GM12878 (cell line): ENCODE results near the gene MARS1. TPM values are rescaled to one million over a fixed set of nuclear protein-coding genes. Genes with fewer than 3 reads are reported as not detected.

ENCODE experiments used
- ATAC-seq: fragments of 200-7000 bp; cut with Tn5 transposase; 3 replicates; pipeline ENCODE4 v1.9.1; 2020; ENCODE audit warnings: mild to moderate bottlenecking, moderate library complexity
- BruUV-seq: library from RNA; stranded (reverse); fragments of 400-500 nt; replicated peaks from 2 replicates; lab custom pipeline; 2021; lab: Mats Ljungman, UMichigan
- CTCF ChIA-PET: fragments of 300-600 bp; sonication (Branson Sonifier 250); formaldehyde crosslinking; extraction: SDS; loops from one replicate; lab custom pipeline; 2021; ENCODE audit warnings: inconsistent platforms; lab: Yijun Ruan, JAX
- POLR2A ChIA-PET: fragments of 350-600 bp; formaldehyde crosslinking; extraction: SDS; loops from one replicate; lab custom pipeline; 2021; ENCODE audit warnings: inconsistent platforms; lab: Charles Lee
- RAD21 ChIA-PET: fragments of 300-600 bp; sonication (Branson Sonifier 250); formaldehyde crosslinking; loops from one replicate; lab custom pipeline; 2023; ENCODE audit warnings: antibody characterized with exemption; ENCODE audit not compliant: unreplicated experiment; lab: Charles Lee
- SMC1A ChIA-PET: fragments of 300-600 bp; sonication (Branson Sonifier 250); formaldehyde crosslinking; loops from one replicate; lab custom pipeline; 2023; ENCODE audit not compliant: unreplicated experiment, uncharacterized antibody; lab: Charles Lee
- DNase-seq: peaks from one replicate; pipeline ENCODE4 v3.0.0-alpha.2; 2011; ENCODE audit warnings: low read depth, low spot score
- FAIRE-seq: peaks from 3 replicates; lab custom pipeline; 2011; peaks lifted over from hg19 to GRCh38; lab: Jason Lieb, UNC
- H2AFZ ChIP-seq: 2 replicates; pipeline ENCODE4 v1.6.0; 2011; ENCODE audit warnings: low read depth, low read length, control low read depth; ENCODE audit not compliant: control insufficient read depth
- H3K27ac ChIP-seq: 2 replicates; pipeline ENCODE4 v1.5.1; 2011; ENCODE audit warnings: control low read depth; ENCODE audit not compliant: control insufficient read depth, insufficient read depth
- H3K27me3 ChIP-seq, 2 experiments: replicated peaks in 1 of 2; 2 replicates each; pipeline versions ENCODE4 v1.6.0 to v1.6.1; 2011; ENCODE audit warnings: low read length in 1 of 2; ENCODE audit not compliant: control insufficient read depth in 2 of 2, insufficient read depth in 2 of 2
- H3K36me3 ChIP-seq, 2 experiments: 2 replicates each; pipeline ENCODE4 v1.5.1; 2011; ENCODE audit warnings: low read length in 1 of 2; ENCODE audit not compliant: control insufficient read depth in 2 of 2, insufficient read depth in 2 of 2
- H3K4me1 ChIP-seq: 2 replicates; pipeline ENCODE4 v1.6.1; 2011; ENCODE audit warnings: mild to moderate bottlenecking, low read length, moderate library complexity, mixed read lengths; ENCODE audit not compliant: control insufficient read depth, insufficient read depth
- H3K4me2 ChIP-seq: 2 replicates; pipeline ENCODE4 v1.6.0; 2011; ENCODE audit warnings: control low read depth; ENCODE audit not compliant: control insufficient read depth, insufficient read depth
- H3K4me3 ChIP-seq: fragments of 200-600 bp; sonication (generic); 2 replicates; pipeline ENCODE4 v1.5.1; 2016
- H3K79me2 ChIP-seq: 2 replicates; pipeline ENCODE4 v1.6.0; 2011; ENCODE audit warnings: low read length; ENCODE audit not compliant: control insufficient read depth, insufficient read depth
- H3K9ac ChIP-seq: 2 replicates; pipeline ENCODE4 v1.8.0; 2011; ENCODE audit warnings: low read length, control low read depth, mixed read lengths; ENCODE audit not compliant: control insufficient read depth, insufficient read depth
- H3K9me3 ChIP-seq: replicated peaks from 3 replicates; pipeline ENCODE4 v1.5.1; 2011; ENCODE audit warnings: mild to moderate bottlenecking, low read length; ENCODE audit not compliant: control insufficient read depth, insufficient read depth
- H4K20me1 ChIP-seq: 2 replicates; pipeline ENCODE4 v1.6.0; 2011; ENCODE audit not compliant: control insufficient read depth, insufficient read depth
- CBFB ChIP-seq: IDR thresholded peaks from 2 replicates; pipeline ENCODE4 v1.6.1; 2016; ENCODE audit warnings: antibody characterized with exemption, low read depth
- CHD2 ChIP-seq: IDR thresholded peaks from 2 replicates; pipeline ENCODE4 v1.6.1; 2011; ENCODE audit warnings: low read depth, low read length, improper control_type of control experiment, borderline replicate concordance
- EP300 ChIP-seq, 2 experiments: fragments of 150-350 bp in 1 of 2; IDR thresholded peaks; 2 replicates each; pipeline ENCODE4 v1.6.1; 2011 to 2012; ENCODE audit warnings: low read depth in 2 of 2, low read length in 2 of 2, borderline replicate concordance in 1 of 2, improper control_type of control experiment in 1 of 2, inconsistent platforms in 1 of 2; ENCODE audit not compliant: control insufficient read depth in 1 of 2
- GABPA ChIP-seq: IDR thresholded peaks from 2 replicates; pipeline ENCODE4 v1.6.1; 2014; ENCODE audit warnings: antibody characterized with exemption, low read depth, mild to moderate bottlenecking, inconsistent platforms
- HDGF ChIP-seq: fragments of 450-650 bp; IDR thresholded peaks from 2 replicates; pipeline ENCODE4 v1.6.1; 2016; ENCODE audit warnings: antibody characterized with exemption
- IKZF1 ChIP-seq: fragments of 450-650 bp; conservative IDR thresholded peaks from 2 replicates; pipeline ENCODE4 v1.6.1; 2017; ENCODE audit warnings: antibody characterized with exemption, mild to moderate bottlenecking
- IRF4 ChIP-seq: IDR thresholded peaks from 2 replicates; pipeline ENCODE4 v1.6.1; 2011; ENCODE audit warnings: low read depth, low read length
- JUNB ChIP-seq: IDR thresholded peaks from 2 replicates; pipeline ENCODE4 v1.6.1; 2016; ENCODE audit warnings: antibody characterized with exemption, mild to moderate bottlenecking
- LARP7 ChIP-seq: fragments of 450-650 bp; IDR thresholded peaks from 2 replicates; pipeline ENCODE4 v1.6.1; 2017; ENCODE audit warnings: mild to moderate bottlenecking
- NFYB ChIP-seq: IDR thresholded peaks from 2 replicates; pipeline ENCODE4 v1.6.1; 2011; ENCODE audit warnings: low read depth, mild to moderate bottlenecking, low read length, improper control_type of control experiment, moderate library complexity; ENCODE audit not compliant: insufficient read depth
- NR2F1 ChIP-seq: fragments of 450-650 bp; conservative IDR thresholded peaks from 2 replicates; pipeline ENCODE4 v1.6.1; 2017; ENCODE audit warnings: mild to moderate bottlenecking
- POLR2A ChIP-seq: IDR thresholded peaks from 2 replicates; pipeline ENCODE4 v1.6.1; 2011; ENCODE audit warnings: low read depth, mild to moderate bottlenecking, low read length
- POLR2AphosphoS5 ChIP-seq: IDR thresholded peaks from 2 replicates; pipeline ENCODE4 v1.6.1; 2011; ENCODE audit warnings: mild to moderate bottlenecking, low read length, inconsistent platforms
- POU2F2 ChIP-seq: IDR thresholded peaks from 3 replicates; pipeline ENCODE4 v1.6.1; 2011; ENCODE audit warnings: low read depth, mild to moderate bottlenecking, low read length, borderline replicate concordance
- RAD21 ChIP-seq: IDR thresholded peaks from 2 replicates; pipeline ENCODE4 v1.6.1; 2011; ENCODE audit warnings: mild to moderate bottlenecking, low read depth, low read length, moderate library complexity; ENCODE audit not compliant: insufficient read depth
- RELA ChIP-seq: fragments of 450-650 bp; IDR thresholded peaks from 2 replicates; pipeline ENCODE4 v1.8.0; 2014; ENCODE audit warnings: borderline replicate concordance; ENCODE audit not compliant: partially characterized antibody
- STAT1 ChIP-seq: fragments of 450-650 bp; conservative IDR thresholded peaks from 2 replicates; pipeline ENCODE4 v1.6.1; 2014; ENCODE audit warnings: antibody characterized with exemption, mild to moderate bottlenecking
- whole genome bisulfite sequencing: methylation state at CpG from one replicate; pipeline ENCODE4 v1.1.6; 2016; ENCODE audit warnings: low lambda C conversion rate; ENCODE audit not compliant: insufficient replicate concordance, insufficient coverage; ENCODE audit errors: missing lambda C conversion rate; 5-methylcytosine and 5-hydroxymethylcytosine counted together
- in situ Hi-C: fragments of 300-500 bp; cut with MboI; formaldehyde crosslinking; loops from 9 replicates; pipeline ENCODE4 v1.14.3; 2018; ENCODE audit warnings: mixed read lengths
- intact Hi-C: fragments of 100-400 bp; cut with micrococcal nuclease; formaldehyde crosslinking; loops from one replicate; pipeline ENCODE4 v1.14.2; 2022; ENCODE audit not compliant: unreplicated experiment
- polyA plus RNA-seq, 11 experiments: library from polyadenylated mRNA; depleted of rRNA in 4 of 11; unstranded in 6 of 11; stranded (reverse) in 5 of 11; fragments of >200 nt; fragmentation: Nextera tagmentation in 4 of 11; fragmentation: Illumina TruSeq in 1 of 11; extraction: Ambion mirVana in 4 of 11; extraction: Trizol in 1 of 11; gene quantifications; 1 replicate in 1 of 11; 2 replicates in 10 of 11; pipeline versions ENCODE4 v1.2.1 to v1.2.3, GENCODE V29; 2011 to 2016; ENCODE audit warnings: inconsistent platforms in 2 of 11, missing spikeins in 2 of 11, low read depth in 1 of 11
- total RNA-seq, 4 experiments: library from RNA; depleted of rRNA in 3 of 4; stranded (reverse); fragments of >200 nt in 3 of 4; fragmentation: Illumina TruSeq in 1 of 4; extraction: Trizol in 1 of 4; gene quantifications; 2 replicates each; pipeline versions ENCODE4 v1.2.1 to v1.2.3, GENCODE V29; 2013 to 2021
- TF ChIP-seq, protein P1 (sequence below): fragments of 450-650 bp; IDR thresholded peaks from 2 replicates; pipeline ENCODE4 v1.6.1; 2017; ENCODE audit warnings: mild to moderate bottlenecking, moderate library complexity
- TF ChIP-seq, protein P2 (sequence below): fragments of 450-650 bp; IDR thresholded peaks from 2 replicates; pipeline ENCODE4 v1.6.1; 2016; ENCODE audit warnings: mild to moderate bottlenecking

The MARS1 gene
- total and polyA plus RNA-seq, 10 of the 15 experiments (the other 5 are each of a cell fraction or from before 2014, with no cell fraction given): 72.3 to 270 (median 153) TPM

DNA sequence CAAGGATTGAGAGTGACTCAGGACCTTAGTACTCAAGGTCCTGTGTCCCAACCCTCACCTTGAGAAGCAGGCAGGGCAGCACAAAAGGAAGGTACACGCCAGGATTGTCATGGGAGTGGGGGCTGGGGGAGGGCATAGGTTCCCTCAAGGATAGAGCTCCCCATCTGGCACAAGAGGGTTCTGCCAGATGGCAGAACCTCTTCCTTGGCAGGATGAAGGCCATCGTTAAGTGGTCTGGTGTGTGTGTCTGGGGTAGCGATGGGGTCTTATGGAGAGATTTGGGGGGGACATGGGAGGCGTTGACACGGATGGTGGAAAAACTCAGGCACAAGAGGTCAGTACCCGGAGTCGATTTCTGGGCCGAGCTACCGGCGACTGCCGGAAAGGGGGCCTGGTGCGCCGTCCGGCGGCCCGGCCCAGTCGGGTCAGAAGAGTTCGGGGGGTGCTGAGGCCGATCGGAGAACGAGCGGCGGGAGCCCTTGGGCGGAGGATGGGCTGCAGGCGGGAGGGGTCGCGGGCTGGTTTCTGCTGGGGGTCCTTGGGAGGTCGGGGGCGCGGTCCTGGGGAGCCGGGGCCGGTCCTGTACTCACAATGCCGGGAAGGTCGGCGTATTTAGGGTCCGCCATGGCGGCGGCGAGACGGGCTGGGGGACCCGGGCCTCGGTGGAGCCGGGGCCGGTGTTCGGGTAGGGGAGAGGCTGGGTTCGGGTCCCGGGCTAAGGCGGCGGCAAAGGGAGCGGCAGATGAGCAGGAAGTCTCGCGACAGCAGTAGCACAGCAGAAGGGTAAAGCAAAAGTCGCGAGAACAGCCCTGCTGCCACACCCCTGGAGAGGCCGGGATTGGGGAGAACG lies 58.8 kb downstream of the MARS1 start, which contains the start of gene DCTN2:
Gene DCTN2 (minus strand): TSS at position 755 of the 850 bp plus-strand sequence. CDS start 129 bp downstream, at position 626.
- Histone ChIP-seq H3K4me3 (peak within 1 kb of the TSS; percentile 87), H3K9ac (peak within 1 kb of the TSS; percentile 89), H3K27ac (peak within 1 kb of the TSS; percentile 67), H3K79me2 (peaks cover 19% of the 10 kb centered on the region), H3K4me2 (peak within 1 kb of the TSS; percentile 98), H3K27me3 (no peaks in the 10 kb centered on the region; a peak in 2 of 4 replicates), H3K9me3 (no peaks in the 10 kb centered on the region), H4K20me1 (no peaks in the 10 kb centered on the region), H2AFZ (peak within 1 kb of the TSS; percentile 67), H3K4me1 (peaks cover 9% of the 10 kb centered on the region; the same call in 1 of the 2 replicates), H3K36me3 (no peaks in the 10 kb centered on the region)
- intact Hi-C loops (loop anchor here (2.0 kb wide), 1 partner anchor 24 kb away; the partner anchor contains the start of gene MBD6), in situ Hi-C loops (no loop called here)
- FAIRE-seq (peak; percentile 94), DNase-seq (peak; percentile 92), ATAC-seq (peak; percentile 97)
- ChIA-PET SMC1A (interaction anchor here (0.7 to 1.9 kb wide), 5 partner anchors 8 to 317 kb away, joined by 3 to 6 read pairs (median 5); partner anchors contain the start of genes GLI1 and SHMT2), POLR2A (interaction anchor here (0.5 to 2.1 kb wide), 6 partner anchors 11 to 1543 kb away, joined by 3 to 11 read pairs (median 4); partner anchors contain the start of gene MBD6), RAD21 (interaction anchor here (0.8 to 1.8 kb wide), 6 partner anchors 9 to 88 kb away, joined by 3 to 11 read pairs (median 4); partner anchors contain the start of gene ARHGAP9), CTCF (interaction anchor here (0.6 to 1.8 kb wide), 12 partner anchors 15 to 226 kb away, joined by 3 to 8 read pairs (median 4); partner anchors contain the start of gene DDIT3)
- BruUV-seq: no TSS peak
- WGBS: under 1% methylated on average over 50 of the region's 56 CpGs
- no peak for TF ChIP-seq IRF4
- TF ChIP-seq CHD2: peak; percentile 99
- peak; percentile 90 for TF ChIP-seq HDGF
- TF ChIP-seq, protein P1, sequence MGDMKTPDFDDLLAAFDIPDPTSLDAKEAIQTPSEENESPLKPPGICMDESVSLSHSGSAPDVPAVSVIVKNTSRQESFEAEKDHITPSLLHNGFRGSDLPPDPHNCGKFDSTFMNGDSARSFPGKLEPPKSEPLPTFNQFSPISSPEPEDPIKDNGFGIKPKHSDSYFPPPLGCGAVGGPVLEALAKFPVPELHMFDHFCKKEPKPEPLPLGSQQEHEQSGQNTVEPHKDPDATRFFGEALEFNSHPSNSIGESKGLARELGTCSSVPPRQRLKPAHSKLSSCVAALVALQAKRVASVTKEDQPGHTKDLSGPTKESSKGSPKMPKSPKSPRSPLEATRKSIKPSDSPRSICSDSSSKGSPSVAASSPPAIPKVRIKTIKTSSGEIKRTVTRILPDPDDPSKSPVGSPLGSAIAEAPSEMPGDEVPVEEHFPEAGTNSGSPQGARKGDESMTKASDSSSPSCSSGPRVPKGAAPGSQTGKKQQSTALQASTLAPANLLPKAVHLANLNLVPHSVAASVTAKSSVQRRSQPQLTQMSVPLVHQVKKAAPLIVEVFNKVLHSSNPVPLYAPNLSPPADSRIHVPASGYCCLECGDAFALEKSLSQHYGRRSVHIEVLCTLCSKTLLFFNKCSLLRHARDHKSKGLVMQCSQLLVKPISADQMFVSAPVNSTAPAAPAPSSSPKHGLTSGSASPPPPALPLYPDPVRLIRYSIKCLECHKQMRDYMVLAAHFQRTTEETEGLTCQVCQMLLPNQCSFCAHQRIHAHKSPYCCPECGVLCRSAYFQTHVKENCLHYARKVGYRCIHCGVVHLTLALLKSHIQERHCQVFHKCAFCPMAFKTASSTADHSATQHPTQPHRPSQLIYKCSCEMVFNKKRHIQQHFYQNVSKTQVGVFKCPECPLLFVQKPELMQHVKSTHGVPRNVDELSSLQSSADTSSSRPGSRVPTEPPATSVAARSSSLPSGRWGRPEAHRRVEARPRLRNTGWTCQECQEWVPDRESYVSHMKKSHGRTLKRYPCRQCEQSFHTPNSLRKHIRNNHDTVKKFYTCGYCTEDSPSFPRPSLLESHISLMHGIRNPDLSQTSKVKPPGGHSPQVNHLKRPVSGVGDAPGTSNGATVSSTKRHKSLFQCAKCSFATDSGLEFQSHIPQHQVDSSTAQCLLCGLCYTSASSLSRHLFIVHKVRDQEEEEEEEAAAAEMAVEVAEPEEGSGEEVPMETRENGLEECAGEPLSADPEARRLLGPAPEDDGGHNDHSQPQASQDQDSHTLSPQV: no peak
- TF ChIP-seq EP300 (IDR thresholded peaks at IDR 0.05; ENCODE audit: borderline replicate concordance in 1 of 2, control insufficient read depth in 1 of 2, low read depth in 2 of 2, low read length in 2 of 2): no peak
- TF ChIP-seq RELA: peak; percentile 38
- peak; percentile 28; the same call in 1 of the 2 replicates for TF ChIP-seq NFYB
- TF ChIP-seq POLR2AphosphoS5: peak; percentile 68
- 0 out of 3 replicates have a peak, but pooled peaks have one; percentile 33 for TF ChIP-seq POU2F2
- 0 out of 2 replicates have a peak, but pooled peaks have one; percentile 14 for TF ChIP-seq NR2F1
- TF ChIP-seq LARP7: peak; percentile 10; the same call in 1 of the 2 replicates
- 0 out of 2 replicates have a peak, but pooled peaks have one; percentile 22 for TF ChIP-seq STAT1
- TF ChIP-seq CBFB: peak; percentile 89
- no peak for TF ChIP-seq GABPA
- peak; percentile 64 for TF ChIP-seq IKZF1
- TF ChIP-seq RAD21: peak; percentile 20; the same call in 1 of the 2 replicates
- TF ChIP-seq, protein P2, sequence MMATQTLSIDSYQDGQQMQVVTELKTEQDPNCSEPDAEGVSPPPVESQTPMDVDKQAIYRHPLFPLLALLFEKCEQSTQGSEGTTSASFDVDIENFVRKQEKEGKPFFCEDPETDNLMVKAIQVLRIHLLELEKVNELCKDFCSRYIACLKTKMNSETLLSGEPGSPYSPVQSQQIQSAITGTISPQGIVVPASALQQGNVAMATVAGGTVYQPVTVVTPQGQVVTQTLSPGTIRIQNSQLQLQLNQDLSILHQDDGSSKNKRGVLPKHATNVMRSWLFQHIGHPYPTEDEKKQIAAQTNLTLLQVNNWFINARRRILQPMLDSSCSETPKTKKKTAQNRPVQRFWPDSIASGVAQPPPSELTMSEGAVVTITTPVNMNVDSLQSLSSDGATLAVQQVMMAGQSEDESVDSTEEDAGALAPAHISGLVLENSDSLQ: peak; percentile 68; the same call in 1 of the 2 replicates
- TF ChIP-seq POLR2A: peak; percentile 76
- TF ChIP-seq JUNB: 0 out of 2 replicates have a peak, but pooled peaks have one; percentile 17
